GM12878 (cell line): ENCODE results near the gene PPP1R13B. TPM values are rescaled to one million over a fixed set of nuclear protein-coding genes. Genes with fewer than 3 reads are reported as not detected.

Experiments
- ATAC-seq: fragments of 200-7000 bp; cut with Tn5 transposase; 3 replicates; pipeline ENCODE4 v1.9.1; 2020; ENCODE audit warnings: mild to moderate bottlenecking, moderate library complexity
- BruUV-seq: library from RNA; stranded (reverse); fragments of 400-500 nt; replicated peaks from 2 replicates; lab custom pipeline; 2021; lab: Mats Ljungman, UMichigan
- CTCF ChIA-PET: fragments of 300-600 bp; sonication (Branson Sonifier 250); formaldehyde crosslinking; extraction: SDS; loops from one replicate; lab custom pipeline; 2021; ENCODE audit warnings: inconsistent platforms; lab: Yijun Ruan, JAX
- POLR2A ChIA-PET: fragments of 350-600 bp; formaldehyde crosslinking; extraction: SDS; loops from one replicate; lab custom pipeline; 2021; ENCODE audit warnings: inconsistent platforms; lab: Charles Lee
- RAD21 ChIA-PET: fragments of 300-600 bp; sonication (Branson Sonifier 250); formaldehyde crosslinking; loops from one replicate; lab custom pipeline; 2023; ENCODE audit warnings: antibody characterized with exemption; ENCODE audit not compliant: unreplicated experiment; lab: Charles Lee
- SMC1A ChIA-PET: fragments of 300-600 bp; sonication (Branson Sonifier 250); formaldehyde crosslinking; loops from one replicate; lab custom pipeline; 2023; ENCODE audit not compliant: unreplicated experiment, uncharacterized antibody; lab: Charles Lee
- DNase-seq: peaks from one replicate; pipeline ENCODE4 v3.0.0-alpha.2; 2011; ENCODE audit warnings: low read depth, low spot score
- FAIRE-seq: peaks from 3 replicates; lab custom pipeline; 2011; peaks lifted over from hg19 to GRCh38; lab: Jason Lieb, UNC
- H2AFZ ChIP-seq: 2 replicates; pipeline ENCODE4 v1.6.0; 2011; ENCODE audit warnings: low read depth, low read length, control low read depth; ENCODE audit not compliant: control insufficient read depth
- H3K27ac ChIP-seq: 2 replicates; pipeline ENCODE4 v1.5.1; 2011; ENCODE audit warnings: control low read depth; ENCODE audit not compliant: control insufficient read depth, insufficient read depth
- H3K27me3 ChIP-seq, 2 experiments: replicated peaks in 1 of 2; 2 replicates each; pipeline versions ENCODE4 v1.6.0 to v1.6.1; 2011; ENCODE audit warnings: low read length in 1 of 2; ENCODE audit not compliant: control insufficient read depth in 2 of 2, insufficient read depth in 2 of 2
- H3K36me3 ChIP-seq, 2 experiments: 2 replicates each; pipeline ENCODE4 v1.5.1; 2011; ENCODE audit warnings: low read length in 1 of 2; ENCODE audit not compliant: control insufficient read depth in 2 of 2, insufficient read depth in 2 of 2
- H3K4me1 ChIP-seq: 2 replicates; pipeline ENCODE4 v1.6.1; 2011; ENCODE audit warnings: mild to moderate bottlenecking, low read length, moderate library complexity, mixed read lengths; ENCODE audit not compliant: control insufficient read depth, insufficient read depth
- H3K4me2 ChIP-seq: 2 replicates; pipeline ENCODE4 v1.6.0; 2011; ENCODE audit warnings: control low read depth; ENCODE audit not compliant: control insufficient read depth, insufficient read depth
- H3K4me3 ChIP-seq: fragments of 200-600 bp; sonication (generic); 2 replicates; pipeline ENCODE4 v1.5.1; 2016
- H3K79me2 ChIP-seq: 2 replicates; pipeline ENCODE4 v1.6.0; 2011; ENCODE audit warnings: low read length; ENCODE audit not compliant: control insufficient read depth, insufficient read depth
- H3K9ac ChIP-seq: 2 replicates; pipeline ENCODE4 v1.8.0; 2011; ENCODE audit warnings: low read length, control low read depth, mixed read lengths; ENCODE audit not compliant: control insufficient read depth, insufficient read depth
- H3K9me3 ChIP-seq: replicated peaks from 3 replicates; pipeline ENCODE4 v1.5.1; 2011; ENCODE audit warnings: mild to moderate bottlenecking, low read length; ENCODE audit not compliant: control insufficient read depth, insufficient read depth
- H4K20me1 ChIP-seq: 2 replicates; pipeline ENCODE4 v1.6.0; 2011; ENCODE audit not compliant: control insufficient read depth, insufficient read depth
- CBFB ChIP-seq: IDR thresholded peaks from 2 replicates; pipeline ENCODE4 v1.6.1; 2016; ENCODE audit warnings: antibody characterized with exemption, low read depth
- CREM ChIP-seq: IDR thresholded peaks from 2 replicates; pipeline ENCODE4 v1.6.1; 2014; ENCODE audit warnings: antibody characterized with exemption, low read depth
- FOXM1 ChIP-seq: IDR thresholded peaks from 2 replicates; pipeline ENCODE4 v1.6.1; 2012; ENCODE audit warnings: low read depth, mild to moderate bottlenecking, inconsistent platforms, low read length, moderate library complexity
- JUNB ChIP-seq: IDR thresholded peaks from 2 replicates; pipeline ENCODE4 v1.6.1; 2016; ENCODE audit warnings: antibody characterized with exemption, mild to moderate bottlenecking
- MXI1 ChIP-seq: fragments of 150-350 bp; IDR thresholded peaks from 2 replicates; pipeline ENCODE4 v1.6.1; 2011; ENCODE audit warnings: low read depth, mild to moderate bottlenecking, inconsistent platforms, low read length, improper control_type of control experiment
- PAX5 ChIP-seq: IDR thresholded peaks from 2 replicates; pipeline ENCODE4 v1.6.1; 2011; ENCODE audit warnings: low read depth, low read length, borderline replicate concordance
- PAX8 ChIP-seq: fragments of 450-650 bp; IDR thresholded peaks from 2 replicates; pipeline ENCODE4 v1.6.1; 2017; ENCODE audit warnings: mild to moderate bottlenecking, moderate library complexity
- POLR2A ChIP-seq: IDR thresholded peaks from 2 replicates; pipeline ENCODE4 v1.6.1; 2011; ENCODE audit warnings: low read depth, mild to moderate bottlenecking, low read length
- SIN3A ChIP-seq: IDR thresholded peaks from 2 replicates; pipeline ENCODE4 v1.6.1; 2012; ENCODE audit warnings: low read depth, low read length, improper control_type of control experiment
- SMAD1 ChIP-seq: fragments of 450-650 bp; IDR thresholded peaks from 2 replicates; pipeline ENCODE4 v1.6.1; 2018; ENCODE audit warnings: mild to moderate bottlenecking, low read depth; ENCODE audit not compliant: partially characterized antibody
- SP1 ChIP-seq: IDR thresholded peaks from one replicate; pipeline ENCODE4 v1.6.1; 2011; ENCODE audit warnings: low read depth, low read length
- TBL1XR1 ChIP-seq: IDR thresholded peaks from 2 replicates; pipeline ENCODE4 v1.6.1; 2012; ENCODE audit warnings: low read depth, low read length, improper control_type of control experiment
- YBX1 ChIP-seq: fragments of 450-650 bp; IDR thresholded peaks from 2 replicates; pipeline ENCODE4 v1.6.1; 2016; ENCODE audit warnings: antibody characterized with exemption
- in situ Hi-C: fragments of 300-500 bp; cut with MboI; formaldehyde crosslinking; loops from 9 replicates; pipeline ENCODE4 v1.14.3; 2018; ENCODE audit warnings: mixed read lengths
- intact Hi-C: fragments of 100-400 bp; cut with micrococcal nuclease; formaldehyde crosslinking; loops from one replicate; pipeline ENCODE4 v1.14.2; 2022; ENCODE audit not compliant: unreplicated experiment
- polyA plus RNA-seq, 11 experiments: library from polyadenylated mRNA; depleted of rRNA in 4 of 11; unstranded in 6 of 11; stranded (reverse) in 5 of 11; fragments of >200 nt; fragmentation: Nextera tagmentation in 4 of 11; fragmentation: Illumina TruSeq in 1 of 11; extraction: Ambion mirVana in 4 of 11; extraction: Trizol in 1 of 11; gene quantifications; 1 replicate in 1 of 11; 2 replicates in 10 of 11; pipeline versions ENCODE4 v1.2.1 to v1.2.3, GENCODE V29; 2011 to 2016; ENCODE audit warnings: inconsistent platforms in 2 of 11, missing spikeins in 2 of 11, low read depth in 1 of 11
- total RNA-seq, 4 experiments: library from RNA; depleted of rRNA in 3 of 4; stranded (reverse); fragments of >200 nt in 3 of 4; fragmentation: Illumina TruSeq in 1 of 4; extraction: Trizol in 1 of 4; gene quantifications; 2 replicates each; pipeline versions ENCODE4 v1.2.1 to v1.2.3, GENCODE V29; 2013 to 2021
- TF ChIP-seq, protein P1 (sequence below): fragments of 450-650 bp; IDR thresholded peaks from 2 replicates; pipeline ENCODE4 v1.6.1; 2016; ENCODE audit warnings: mild to moderate bottlenecking
- TF ChIP-seq, protein P2 (sequence below): fragments of 450-650 bp; IDR thresholded peaks from 2 replicates; pipeline ENCODE4 v1.6.1; 2017; ENCODE audit warnings: mild to moderate bottlenecking, moderate library complexity

PPP1R13B gene
- total and polyA plus RNA-seq, 10 of the 15 experiments (the other 5 are each of a cell fraction or from before 2014, with no cell fraction given): 0.16 to 8.1 (median 3.2) TPM

DNA sequence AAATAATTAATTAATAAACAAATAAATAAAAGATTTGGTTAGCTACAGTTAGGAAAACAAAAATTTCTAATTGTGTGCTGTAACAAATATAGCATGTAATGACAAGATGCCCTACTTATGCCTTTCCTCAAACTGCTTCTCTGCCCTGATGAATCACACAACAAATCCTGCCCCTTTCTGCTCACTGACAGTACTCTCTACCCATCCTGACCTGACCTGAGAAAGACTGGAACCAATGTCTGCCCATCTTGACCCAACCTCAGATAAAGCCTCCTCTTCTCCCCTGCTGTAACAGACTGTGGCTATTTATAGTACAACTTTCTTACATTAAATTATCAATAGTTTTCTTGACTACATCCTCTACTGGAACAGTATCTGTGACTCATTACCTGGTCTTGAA, 43.7 kb downstream of the PPP1R13B start:
- TF ChIP-seq SMAD1 (no peak), POLR2A (no peak), TBL1XR1 (no peak), PAX8 (no peak), CREM (no peak), JUNB (no peak), SP1 (no peak), YBX1 (no peak), SIN3A (no peak), PAX5 (no peak), MXI1 (no peak), FOXM1 (no peak), CBFB (no peak)
- TF ChIP-seq, protein P1, sequence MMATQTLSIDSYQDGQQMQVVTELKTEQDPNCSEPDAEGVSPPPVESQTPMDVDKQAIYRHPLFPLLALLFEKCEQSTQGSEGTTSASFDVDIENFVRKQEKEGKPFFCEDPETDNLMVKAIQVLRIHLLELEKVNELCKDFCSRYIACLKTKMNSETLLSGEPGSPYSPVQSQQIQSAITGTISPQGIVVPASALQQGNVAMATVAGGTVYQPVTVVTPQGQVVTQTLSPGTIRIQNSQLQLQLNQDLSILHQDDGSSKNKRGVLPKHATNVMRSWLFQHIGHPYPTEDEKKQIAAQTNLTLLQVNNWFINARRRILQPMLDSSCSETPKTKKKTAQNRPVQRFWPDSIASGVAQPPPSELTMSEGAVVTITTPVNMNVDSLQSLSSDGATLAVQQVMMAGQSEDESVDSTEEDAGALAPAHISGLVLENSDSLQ: no peak
- TF ChIP-seq, protein P2, sequence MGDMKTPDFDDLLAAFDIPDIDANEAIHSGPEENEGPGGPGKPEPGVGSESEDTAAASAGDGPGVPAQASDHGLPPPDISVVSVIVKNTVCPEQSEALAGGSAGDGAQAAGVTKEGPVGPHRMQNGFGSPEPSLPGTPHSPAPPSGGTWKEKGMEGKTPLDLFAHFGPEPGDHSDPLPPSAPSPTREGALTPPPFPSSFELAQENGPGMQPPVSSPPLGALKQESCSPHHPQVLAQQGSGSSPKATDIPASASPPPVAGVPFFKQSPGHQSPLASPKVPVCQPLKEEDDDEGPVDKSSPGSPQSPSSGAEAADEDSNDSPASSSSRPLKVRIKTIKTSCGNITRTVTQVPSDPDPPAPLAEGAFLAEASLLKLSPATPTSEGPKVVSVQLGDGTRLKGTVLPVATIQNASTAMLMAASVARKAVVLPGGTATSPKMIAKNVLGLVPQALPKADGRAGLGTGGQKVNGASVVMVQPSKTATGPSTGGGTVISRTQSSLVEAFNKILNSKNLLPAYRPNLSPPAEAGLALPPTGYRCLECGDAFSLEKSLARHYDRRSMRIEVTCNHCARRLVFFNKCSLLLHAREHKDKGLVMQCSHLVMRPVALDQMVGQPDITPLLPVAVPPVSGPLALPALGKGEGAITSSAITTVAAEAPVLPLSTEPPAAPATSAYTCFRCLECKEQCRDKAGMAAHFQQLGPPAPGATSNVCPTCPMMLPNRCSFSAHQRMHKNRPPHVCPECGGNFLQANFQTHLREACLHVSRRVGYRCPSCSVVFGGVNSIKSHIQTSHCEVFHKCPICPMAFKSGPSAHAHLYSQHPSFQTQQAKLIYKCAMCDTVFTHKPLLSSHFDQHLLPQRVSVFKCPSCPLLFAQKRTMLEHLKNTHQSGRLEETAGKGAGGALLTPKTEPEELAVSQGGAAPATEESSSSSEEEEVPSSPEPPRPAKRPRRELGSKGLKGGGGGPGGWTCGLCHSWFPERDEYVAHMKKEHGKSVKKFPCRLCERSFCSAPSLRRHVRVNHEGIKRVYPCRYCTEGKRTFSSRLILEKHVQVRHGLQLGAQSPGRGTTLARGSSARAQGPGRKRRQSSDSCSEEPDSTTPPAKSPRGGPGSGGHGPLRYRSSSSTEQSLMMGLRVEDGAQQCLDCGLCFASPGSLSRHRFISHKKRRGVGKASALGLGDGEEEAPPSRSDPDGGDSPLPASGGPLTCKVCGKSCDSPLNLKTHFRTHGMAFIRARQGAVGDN: no peak
- TF ChIP-seq, all 136 proteins: peak for 0
- no peaks in the 10 kb centered on the region for H4K20me1 ChIP-seq
- ChIA-PET POLR2A (no interaction called here), RAD21 (no interaction called here), CTCF (interaction anchor here (1.1 to 7.1 kb wide), 5 partner anchors 12 to 274 kb away, joined by 3 to 96 read pairs (median 6); no protein-coding TSS in a partner anchor), SMC1A (interaction anchor here (1.4 to 1.5 kb wide), 2 partner anchors 16 to 107 kb away, joined by 3 to 4 read pairs; no protein-coding TSS in a partner anchor)
- peaks cover 30% of the 10 kb centered on the region for H3K4me1 ChIP-seq
- no peak overlapping the region for H2AFZ ChIP-seq
- H3K9me3 ChIP-seq: no peaks in the 10 kb centered on the region
- no peaks in the 10 kb centered on the region for H3K36me3 ChIP-seq
- ATAC-seq: no peak
- no peak for DNase-seq
- H3K4me3 ChIP-seq: no peak overlapping the region
- no peaks in the 10 kb centered on the region for H3K27me3 ChIP-seq
- no peaks in the 10 kb centered on the region for H3K79me2 ChIP-seq
- FAIRE-seq: no peak
- no peak overlapping the region for H3K4me2 ChIP-seq
- no peak overlapping the region for H3K9ac ChIP-seq
- H3K27ac ChIP-seq: no peak overlapping the region
- intact Hi-C loops (no loop called here), in situ Hi-C loops (no loop called here)
- no TSS peak for BruUV-seq
